Esophagus squamous epithelium (tissue), 5 donors: ENCODE results near the gene TLR5. TPM values are rescaled to one million over a fixed set of nuclear protein-coding genes. Genes with fewer than 3 reads are reported as not detected.
A peak's percentile ranks its signal among the peaks of the same experiment; 100 is the strongest.

ENCODE experiments used
- DNase-seq: peaks from one replicate; lab custom pipeline; 2025; lab: John Stamatoyannopoulos, UW
- H3K27ac ChIP-seq, 4 donors: fragments of 200-600 bp; sonication (generic); one replicate each; pipeline ENCODE4 v1.5.1; 2016 to 2019; ENCODE audit warnings: mild to moderate bottlenecking in 1 of 4
- H3K27me3 ChIP-seq, 4 donors: fragments of 200-600 bp; sonication (generic); 1 replicate in 3 of 4; 2 replicates in 1 of 4; pipeline versions ENCODE4 v1.5.1 to v1.6.0; 2017 to 2021; ENCODE audit warnings: antibody characterized with exemption in 1 of 4
- H3K36me3 ChIP-seq, 3 donors: fragments of 200-600 bp; sonication (generic); one replicate each; pipeline ENCODE4 v1.5.1; 2016 to 2019
- H3K4me1 ChIP-seq, 3 donors: fragments of 200-600 bp; sonication (generic); one replicate each; pipeline ENCODE4 v1.5.1; 2017 to 2019
- H3K4me3 ChIP-seq, 4 donors: fragments of 200-600 bp; sonication (generic); 1 replicate in 3 of 4; 2 replicates in 1 of 4; pipeline ENCODE4 v1.5.1; 2016 to 2019; ENCODE audit warnings: mild to moderate bottlenecking in 2 of 4, moderate library complexity in 1 of 4
- H3K9me3 ChIP-seq, 3 donors: fragments of 200-600 bp; sonication (generic); one replicate each; pipeline ENCODE4 v1.5.1; 2016 to 2019
- CTCF ChIP-seq, 6 experiments: fragments of 450-650 bp in 4 of 6; fragments of 200-600 bp in 2 of 6; sonication (generic) in 2 of 6; IDR thresholded peaks; one replicate each; pipeline ENCODE4 v1.5.1; 2016 to 2019; ENCODE audit warnings: antibody characterized with exemption in 6 of 6, mild to moderate bottlenecking in 4 of 6, moderate library complexity in 4 of 6
- POLR2A ChIP-seq, 4 donors: fragments of 450-650 bp; IDR thresholded peaks; one replicate each; pipeline ENCODE4 v1.6.1; 2017; ENCODE audit warnings: antibody characterized with exemption in 4 of 4, mild to moderate bottlenecking in 4 of 4, moderate library complexity in 3 of 4
- WGBS, 2 donors: methylation state at CpG; one replicate each; pipeline ENCODE4 v1.1.5; 2018; 5-methylcytosine and 5-hydroxymethylcytosine counted together
- intact Hi-C: fragments of 100-400 bp; cut with DNase I; formaldehyde crosslinking; loops from one replicate; pipeline ENCODE4 v1.15.0; 2022
- total RNA-seq, 4 donors: library from RNA; depleted of rRNA; stranded (reverse); fragments of >200 nt; gene quantifications; one replicate each; pipeline ENCODE4 v1.1.0, GENCODE V29; 2016
- donor health status: DM: yes; HTN: yes; CAD: no.

TLR5 gene
- total RNA-seq, 4 donors from 2014 or later = 5.1 to 9.3 (median 9.2) TPM

GRCh38 chr1:223143537-223144248, 645 bp upstream of the TLR5 start:
- Histone ChIP-seq H3K36me3 (no peaks in the 10 kb centered on the region), H3K27me3 (no peaks in the 10 kb centered on the region), H3K4me3 (peak overlapping the region; percentile 52 to 76 (median 59)), H3K4me1 (peaks cover 28 to 48% (median 34%) of the 10 kb centered on the region in 3 donors), H3K27ac (peak overlapping the region; percentile 65 to 87 (median 86)), H3K9me3 (no peaks in the 10 kb centered on the region)
- no peak for DNase-seq
- intact Hi-C loops = no loop called here
- 50 to 62% methylated on average over 11 of the region's 11 CpGs for WGBS, 2 donors
- TF ChIP-seq POLR2A (IDR thresholded peaks at IDR 0.05) (no peak), CTCF (IDR thresholded peaks at IDR 0.05) (peak in 1 of 6 experiments; percentile 8)

GRCh38 chr1:223142269-223142668, 779 bp downstream of the TLR5 start:
- peaks cover 28 to 58% (median 42%) of the 10 kb centered on the region in 3 donors for H3K4me1 ChIP-seq
- H3K4me3 ChIP-seq = peak overlapping the region; percentile 52 to 76 (median 59)
- H3K27ac ChIP-seq = peak overlapping the region; percentile 65 to 87 (median 86)
- TF ChIP-seq POLR2A (IDR thresholded peaks at IDR 0.05) (no peak), CTCF (IDR thresholded peaks at IDR 0.05) (no peak)
- no peak for DNase-seq
- H3K27me3 ChIP-seq = no peaks in the 10 kb centered on the region
- H3K9me3 ChIP-seq = no peaks in the 10 kb centered on the region
- intact Hi-C loops = no loop called here
- 79 to 83% methylated on average over 11 of the region's 11 CpGs for WGBS, 2 donors
- H3K36me3 ChIP-seq = no peaks in the 10 kb centered on the region

- Histone ChIP-seq H3K27ac (peak overlapping the region; percentile 74 to 87 (median 86)), H3K9me3 (no peaks in the 10 kb centered on the region), H3K36me3 (no peaks in the 10 kb centered on the region), H3K4me3 (peak overlapping the region in 1 of 4 donors; percentile 13), H3K4me1 (peaks cover 43 to 73% (median 54%) of the 10 kb centered on the region in 3 donors), H3K27me3 (no peaks in the 10 kb centered on the region)
- WGBS, 2 donors = 58 to 61% methylated on average over 10 of the region's 10 CpGs
- no peak for TF ChIP-seq POLR2A (IDR thresholded peaks at IDR 0.05)
- peak in 1 of 6 experiments; percentile 7 for TF ChIP-seq CTCF (IDR thresholded peaks at IDR 0.05)
- DNase-seq = no peak
- intact Hi-C loops = no loop called here
Measured at GRCh38 chr1:223140611-223141405, 2.2 kb downstream of the TLR5 start.

GRCh38 chr1:223137455-223138085, 5.5 kb downstream of the TLR5 start:
- intact Hi-C loops = loop anchor here (10.0 kb wide), 3 partner anchors 107 to 537 kb away; no protein-coding TSS in a partner anchor
- Histone ChIP-seq H3K9me3 (no peaks in the 10 kb centered on the region), H3K4me3 (no peak overlapping the region), H3K4me1 (peaks cover 44 to 81% (median 63%) of the 10 kb centered on the region in 3 donors), H3K27ac (peak overlapping the region; percentile 62 to 89 (median 78)), H3K36me3 (peaks cover 0 to 2% (median 0%) of the 10 kb centered on the region in 3 donors), H3K27me3 (no peaks in the 10 kb centered on the region)
- WGBS, 2 donors = 90% methylated on average over 2 of the region's 2 CpGs; no CpG with 5 or more reads in 1 of the 2 donors
- TF ChIP-seq CTCF (IDR thresholded peaks at IDR 0.05) = no peak
- no peak for TF ChIP-seq POLR2A (IDR thresholded peaks at IDR 0.05)
- no peak for DNase-seq
